IMR-90 (cell line): Measurements from ENCODE around the gene ZBTB25. TPM values are rescaled to one million over a fixed set of nuclear protein-coding genes. Genes with fewer than 3 reads are reported as not detected.
A peak's percentile ranks its signal among the peaks of the same experiment; 100 is the strongest.

Experiments
- ATAC-seq: fragments of 200-7000 bp; cut with Tn5 transposase; 2 replicates; pipeline ENCODE4 v1.9.1; 2020; ENCODE audit warnings: low read depth, mild to moderate bottlenecking, moderate library complexity
- BruUV-seq: library from RNA; stranded (reverse); fragments of 400-500 nt; replicated peaks from 2 replicates; lab custom pipeline; 2021; lab: Mats Ljungman, UMichigan
- CTCF ChIA-PET: fragments of 300-600 bp; formaldehyde crosslinking; extraction: SDS; loops from one replicate; lab custom pipeline; 2021; ENCODE audit warnings: antibody characterized with exemption; lab: Yijun Ruan, JAX
- POLR2A ChIA-PET: fragments of 300-600 bp; sonication (Branson Sonifier 250); formaldehyde crosslinking; loops from one replicate; lab custom pipeline; 2022; ENCODE audit warnings: antibody characterized with exemption; ENCODE audit not compliant: unreplicated experiment; lab: Charles Lee
- DNase-seq: peaks from one replicate; pipeline ENCODE4 v3.0.0; 2013
- H2AFZ ChIP-seq: replicated peaks from 2 replicates; pipeline ENCODE3; 2013; ENCODE audit warnings: low read length, mild to moderate bottlenecking; ENCODE audit not compliant: poor library complexity
- H2AK5ac ChIP-seq: 2 replicates; pipeline ENCODE4 v1.6.1; 2013; ENCODE audit warnings: low read depth, low read length, inconsistent platforms
- H2AK9ac ChIP-seq: replicated peaks from 2 replicates; pipeline ENCODE3; 2013; ENCODE audit warnings: mild to moderate bottlenecking, low read depth, low read length, moderate library complexity; ENCODE audit not compliant: poor library complexity
- H2BK120ac ChIP-seq: 2 replicates; pipeline ENCODE4 v1.6.1; 2013; ENCODE audit warnings: low read depth, low read length, inconsistent platforms
- H2BK15ac ChIP-seq: 3 replicates; pipeline ENCODE4 v1.6.1; 2013; ENCODE audit warnings: low read depth, low read length, inconsistent platforms
- H2BK20ac ChIP-seq: 2 replicates; pipeline ENCODE4 v1.6.1; 2013; ENCODE audit warnings: low read depth, mild to moderate bottlenecking, inconsistent platforms, low read length, moderate library complexity
- H2BK5ac ChIP-seq: 2 replicates; pipeline ENCODE4 v1.6.1; 2013; ENCODE audit warnings: mild to moderate bottlenecking, low read depth, low read length, inconsistent platforms; ENCODE audit not compliant: poor library complexity, severe bottlenecking
- H3K14ac ChIP-seq: replicated peaks from 2 replicates; pipeline ENCODE4 v1.6.1; 2013; ENCODE audit warnings: low read depth, low read length, inconsistent platforms
- H3K18ac ChIP-seq: 2 replicates; pipeline ENCODE4 v1.6.1; 2013; ENCODE audit warnings: low read depth, low read length, control low read depth
- H3K23ac ChIP-seq: 2 replicates; pipeline ENCODE4 v1.6.1; 2013; ENCODE audit warnings: low read depth, low read length, inconsistent platforms
- H3K27ac ChIP-seq: 2 replicates; pipeline ENCODE4 v1.5.1; 2013; ENCODE audit warnings: mild to moderate bottlenecking, control low read depth, low read length; ENCODE audit not compliant: insufficient read depth
- H3K27me3 ChIP-seq: 2 replicates; pipeline ENCODE4 v1.6.1; 2013; ENCODE audit warnings: low read length; ENCODE audit not compliant: control insufficient read depth, insufficient read depth
- H3K36me3 ChIP-seq: 2 replicates; pipeline ENCODE4 v1.6.1; 2013; ENCODE audit warnings: low read length, mixed read lengths; ENCODE audit not compliant: control insufficient read depth, insufficient read depth
- H3K4ac ChIP-seq: 2 replicates; pipeline ENCODE4 v1.6.1; 2013; ENCODE audit warnings: low read depth, low read length, inconsistent platforms
- H3K4me1 ChIP-seq: 2 replicates; pipeline ENCODE4 v1.6.1; 2013; ENCODE audit warnings: low read length, mixed read lengths; ENCODE audit not compliant: control insufficient read depth, insufficient read depth
- H3K4me2 ChIP-seq: 2 replicates; pipeline ENCODE4 v1.6.1; 2013; ENCODE audit warnings: low read depth, mild to moderate bottlenecking, control low read depth, low read length, moderate library complexity
- H3K4me3 ChIP-seq: 2 replicates; pipeline ENCODE4 v1.5.1; 2013; ENCODE audit warnings: low read depth, mild to moderate bottlenecking, control low read depth, low read length, moderate library complexity; ENCODE audit not compliant: insufficient read depth
- H3K56ac ChIP-seq: 2 replicates; pipeline ENCODE4 v1.6.1; 2013; ENCODE audit warnings: low read length, inconsistent platforms; ENCODE audit not compliant: insufficient read depth; ENCODE audit errors: extremely low read depth
- H3K79me1 ChIP-seq, 2 experiments: 2 replicates each; pipeline ENCODE4 v1.6.1; 2013; ENCODE audit warnings: low read length in 2 of 2, inconsistent platforms in 1 of 2, low read depth in 1 of 2
- H3K9ac ChIP-seq: 2 replicates; pipeline ENCODE4 v1.6.1; 2013; ENCODE audit warnings: low read depth, low read length, control low read depth
- H3K9me1 ChIP-seq: 2 replicates; pipeline ENCODE4 v1.6.1; 2013; ENCODE audit warnings: low read length, inconsistent platforms; ENCODE audit not compliant: insufficient read depth
- H3K9me3 ChIP-seq: 2 replicates; pipeline ENCODE4 v1.6.1; 2013; ENCODE audit warnings: low read length; ENCODE audit not compliant: control insufficient read depth, insufficient read depth
- H4K20me1 ChIP-seq: 2 replicates; pipeline ENCODE4 v1.6.1; 2013; ENCODE audit warnings: low read length, inconsistent platforms; ENCODE audit not compliant: insufficient read depth
- H4K5ac ChIP-seq: 2 replicates; pipeline ENCODE4 v1.6.1; 2013; ENCODE audit warnings: mild to moderate bottlenecking, low read depth, low read length, control low read depth
- H4K8ac ChIP-seq, 2 experiments: 2 replicates each; pipeline ENCODE4 v1.6.1; 2013; ENCODE audit warnings: low read depth in 2 of 2, low read length in 2 of 2, control low read depth in 1 of 2, inconsistent platforms in 1 of 2
- H4K91ac ChIP-seq: 2 replicates; pipeline ENCODE4 v1.6.1; 2013; ENCODE audit warnings: low read depth, low read length, inconsistent platforms; ENCODE audit not compliant: insufficient read depth
- BHLHE40 ChIP-seq: fragments of 150-350 bp; IDR thresholded peaks from 2 replicates; pipeline ENCODE4 v1.6.1; 2016; ENCODE audit warnings: mild to moderate bottlenecking, low read depth, low read length
- CTCF ChIP-seq: conservative IDR thresholded peaks from 2 replicates; pipeline ENCODE4 v1.5.1; 2012; ENCODE audit warnings: mild to moderate bottlenecking, low read depth, low read length, improper control_type of control experiment
- FOS ChIP-seq: fragments of 150-350 bp; IDR thresholded peaks from 2 replicates; pipeline ENCODE4 v1.6.1; 2016; ENCODE audit warnings: low read depth, low read length
- MXI1 ChIP-seq: IDR thresholded peaks from 2 replicates; pipeline ENCODE4 v1.6.1; 2012; ENCODE audit warnings: low read depth, mild to moderate bottlenecking, low read length, moderate library complexity, borderline replicate concordance
- NFE2L2 ChIP-seq: fragments of 150-350 bp; IDR thresholded peaks from 2 replicates; pipeline ENCODE4 v1.6.1; 2016; ENCODE audit warnings: low read depth, mild to moderate bottlenecking, low read length
- POLR2A ChIP-seq: IDR thresholded peaks from 2 replicates; pipeline ENCODE4 v1.6.1; 2012; ENCODE audit warnings: mild to moderate bottlenecking, low read depth, low read length
- RAD21 ChIP-seq: IDR thresholded peaks from 2 replicates; pipeline ENCODE4 v1.6.1; 2012; ENCODE audit warnings: low read length, improper control_type of control experiment
- RCOR1 ChIP-seq: IDR thresholded peaks from 2 replicates; pipeline ENCODE4 v1.6.1; 2012; ENCODE audit warnings: mild to moderate bottlenecking, low read length, improper control_type of control experiment; ENCODE audit not compliant: insufficient replicate concordance
- RFX5 ChIP-seq: IDR thresholded peaks from 2 replicates; pipeline ENCODE4 v1.8.0; 2012; ENCODE audit warnings: low read depth, mild to moderate bottlenecking, low read length, moderate library complexity
- SMC3 ChIP-seq: fragments of 150-350 bp; IDR thresholded peaks from 2 replicates; pipeline ENCODE4 v1.6.1; 2016; ENCODE audit warnings: low read depth, mild to moderate bottlenecking, antibody characterized with exemption, low read length, moderate library complexity
- USF2 ChIP-seq: fragments of 150-350 bp; IDR thresholded peaks from 2 replicates; pipeline ENCODE4 v1.6.1; 2017; ENCODE audit warnings: mild to moderate bottlenecking, antibody characterized with exemption, low read length, low read depth
- WGBS, 2 experiments: methylation state at CpG; one replicate each; pipeline versions ENCODE4 v1.1.5 to v1.1.7; 2013; ENCODE audit warnings: missing lambda C conversion rate in 2 of 2; ENCODE audit not compliant: insufficient read length in 1 of 2; ENCODE audit errors: extremely low coverage in 2 of 2; 5-methylcytosine and 5-hydroxymethylcytosine counted together
- dilution Hi-C: fragments of 300-500 bp; cut with HindIII; formaldehyde crosslinking; loops from one replicate; pipeline ENCODE4 v1.14.3; 2018; ENCODE audit warnings: low sequenced_read_pairs; ENCODE audit not compliant: unreplicated experiment
- in situ Hi-C: fragments of 300-500 bp; cut with MboI; formaldehyde crosslinking; loops from 3 replicates; pipeline ENCODE4 v1.14.3; 2019; ENCODE audit warnings: low sequenced_read_pairs, inconsistent platforms, mixed read lengths
- intact Hi-C: fragments of 100-400 bp; cut with micrococcal nuclease; formaldehyde crosslinking; loops from 2 replicates; pipeline ENCODE4 v1.10.0; 2022
- polyA plus RNA-seq, 3 experiments: library from polyadenylated mRNA; depleted of rRNA; stranded (reverse); fragments of >200 nt; gene quantifications; 2 replicates each; pipeline ENCODE4 v1.2.3, GENCODE V29; 2012; ENCODE audit warnings: low replicate concordance in 1 of 3
- total RNA-seq: library from RNA; depleted of rRNA; stranded (reverse); fragments of >200 nt; gene quantifications from 2 replicates; pipeline ENCODE4 v1.2.3, GENCODE V29; 2012

ZBTB25 gene
- total and polyA plus RNA-seq, 2 of the 4 experiments (the other 2 are of a cell fraction), result 4.4 to 6.6 TPM

- Histone ChIP-seq H2BK5ac (peak overlapping the region; percentile 81), H2BK120ac (peak overlapping the region; percentile 90), H3K79me1 (peaks cover 0 to 18% of the 10 kb centered on the region in 2 experiments; a peak in 1 of 4 replicates), H2AK5ac (peak overlapping the region; percentile 82), H3K4me2 (peak overlapping the region; percentile 4; the same call in 1 of the 2 replicates), H3K4me1 (peaks cover 10% of the 10 kb centered on the region), H3K4me3 (no peak overlapping the region), H3K4ac (peak overlapping the region; percentile 92), H2AFZ (no peak overlapping the region), H4K91ac (peak overlapping the region; percentile 71), H4K8ac (peak overlapping the region in 1 of 2 experiments; percentile 67; a peak in 1 of 4 replicates), H3K9ac (peak overlapping the region; percentile 27; the same call in 1 of the 2 replicates), H3K9me1 (peaks cover 17% of the 10 kb centered on the region), H3K14ac (peak overlapping the region; percentile 53), H2AK9ac (peak overlapping the region; percentile 6), H3K9me3 (no peaks in the 10 kb centered on the region), H4K20me1 (no peaks in the 10 kb centered on the region), H2BK20ac (peak overlapping the region; percentile 92), H3K18ac (peak overlapping the region; percentile 86; the same call in 1 of the 2 replicates), H3K36me3 (peaks cover 22% of the 10 kb centered on the region), H3K27ac (peak overlapping the region; percentile 39; the same call in 1 of the 2 replicates), H3K23ac (peak overlapping the region; percentile 87), H4K5ac (peak overlapping the region; percentile 81; the same call in 1 of the 2 replicates), H2BK15ac (peak overlapping the region; percentile 85; the same call in 2 of the 3 replicates), H3K27me3 (no peaks in the 10 kb centered on the region), H3K56ac (peak overlapping the region; percentile 42; the same call in 1 of the 2 replicates)
- POLR2A ChIA-PET, result no interaction called here
- TF ChIP-seq RAD21 (no peak), POLR2A (no peak), RFX5 (no peak), USF2 (no peak), FOS (no peak), NFE2L2 (no peak), BHLHE40 (no peak), RCOR1 (no peak), SMC3 (no peak), CTCF (no peak), MXI1 (no peak)
- dilution Hi-C loops (no loop called here), intact Hi-C loops (no loop called here), in situ Hi-C loops (no loop called here)
- CTCF ChIA-PET, result interaction anchor here (1.6 kb wide), 1 partner anchor 9 kb away, joined by 4 read pairs; no protein-coding TSS in a partner anchor
- no TSS peak for BruUV-seq
- ATAC-seq, result no peak
- DNase-seq, result no peak
- WGBS, 2 experiments, result no CpG with 5 or more reads among the region's 6 CpGs
These were observed 64.5 kb downstream of the ZBTB25 start for GRCh38 chr14:64439141-64439540.
